NK-92 (cell line): ENCODE measurements around the gene RGL1.

Experiments used
- DNase-seq: peaks from one replicate; lab custom pipeline; 2025; ENCODE audit not compliant: unreplicated experiment; lab: John Stamatoyannopoulos, UW

The RGL1 gene

DNA sequence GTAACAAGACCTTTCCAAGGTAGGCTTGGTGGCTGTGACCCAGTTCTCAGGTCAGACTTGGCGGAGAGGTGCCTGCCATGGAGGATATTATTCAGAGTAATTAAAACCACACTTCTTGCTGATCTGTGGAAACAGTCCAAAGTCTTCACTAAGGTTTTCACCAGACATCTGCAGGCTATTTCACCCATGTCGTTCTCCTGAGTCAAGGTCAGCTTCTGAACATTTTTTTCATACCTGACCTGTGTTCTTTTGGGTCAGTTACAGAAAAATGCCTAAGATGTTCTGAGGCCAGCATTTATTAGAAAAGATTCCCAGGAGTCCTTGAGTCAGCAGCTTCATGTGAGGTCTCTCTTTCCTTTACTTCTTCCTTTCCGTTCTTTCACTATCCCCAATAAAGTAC lies 54.9 kb downstream of the RGL1 start:
- DNase-seq = no peak

DNA sequence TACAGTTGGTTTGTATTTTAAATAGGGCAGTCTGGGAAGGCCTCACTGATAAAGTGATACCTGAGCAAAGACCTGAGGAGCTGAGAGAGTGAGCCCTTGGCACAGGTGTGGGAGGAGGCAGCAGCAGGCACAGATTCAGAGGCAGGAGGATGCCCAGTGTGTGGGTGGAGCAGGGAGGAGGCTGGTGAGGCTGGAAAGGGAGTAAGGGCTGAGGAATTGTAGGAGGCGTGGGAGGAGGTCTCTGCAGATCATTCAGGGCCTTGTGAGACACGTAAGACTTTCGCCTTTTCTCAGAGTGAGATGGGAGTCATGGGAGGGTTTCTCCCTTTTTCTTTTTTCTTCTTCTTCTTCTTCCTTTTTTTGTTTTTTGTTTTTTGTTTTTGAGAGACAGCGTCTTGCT lies 58.0 kb downstream of the RGL1 start:
- DNase-seq = no peak

DNA sequence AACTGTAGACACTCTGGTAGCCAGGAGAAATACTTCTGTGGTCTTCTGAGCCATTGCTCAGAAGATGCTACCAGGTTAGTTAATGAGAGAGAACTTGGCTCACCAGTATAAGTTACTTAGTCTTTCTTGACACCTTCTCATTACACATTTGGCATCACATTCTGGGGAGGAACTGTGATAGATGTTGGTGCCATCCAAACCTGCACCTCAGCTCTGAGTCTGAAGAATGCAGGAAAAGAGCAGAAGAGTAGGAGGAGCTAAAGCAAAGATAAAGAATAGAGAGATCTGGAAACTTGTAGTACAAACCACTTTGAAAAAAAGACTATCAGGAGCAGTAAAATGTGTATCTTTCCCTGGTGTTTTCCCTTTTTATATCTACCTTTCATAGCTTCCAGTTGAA lies 58.9 kb downstream of the RGL1 start:
- DNase-seq = no peak

DNA sequence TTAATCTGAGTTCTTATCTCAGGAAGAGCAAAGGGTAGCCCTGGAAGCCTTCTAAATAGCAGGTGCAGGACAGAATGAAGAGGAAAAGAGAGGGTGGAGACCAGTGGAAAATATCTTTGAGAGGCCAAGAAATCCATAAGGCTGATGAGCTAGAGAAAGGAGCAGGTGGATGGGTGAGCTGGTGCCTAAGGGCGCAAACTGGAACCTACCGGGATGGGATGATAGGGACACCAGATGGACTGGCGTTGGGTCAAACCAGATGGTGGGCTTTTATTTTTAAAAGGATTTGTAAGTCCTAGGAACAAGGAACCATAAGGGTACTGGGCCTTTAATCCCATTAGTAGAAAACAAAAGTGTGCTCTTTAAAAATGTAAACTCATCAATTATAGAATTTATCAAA lies 59.7 kb downstream of the RGL1 start:
- DNase-seq = no peak

- no peak for DNase-seq
These were observed 64.3 kb downstream of the RGL1 start for GRCh38 chr1:183869230-183869629.

- DNase-seq = no peak
These were observed 64.7 kb downstream of the RGL1 start for GRCh38 chr1:183869664-183870063.

DNA sequence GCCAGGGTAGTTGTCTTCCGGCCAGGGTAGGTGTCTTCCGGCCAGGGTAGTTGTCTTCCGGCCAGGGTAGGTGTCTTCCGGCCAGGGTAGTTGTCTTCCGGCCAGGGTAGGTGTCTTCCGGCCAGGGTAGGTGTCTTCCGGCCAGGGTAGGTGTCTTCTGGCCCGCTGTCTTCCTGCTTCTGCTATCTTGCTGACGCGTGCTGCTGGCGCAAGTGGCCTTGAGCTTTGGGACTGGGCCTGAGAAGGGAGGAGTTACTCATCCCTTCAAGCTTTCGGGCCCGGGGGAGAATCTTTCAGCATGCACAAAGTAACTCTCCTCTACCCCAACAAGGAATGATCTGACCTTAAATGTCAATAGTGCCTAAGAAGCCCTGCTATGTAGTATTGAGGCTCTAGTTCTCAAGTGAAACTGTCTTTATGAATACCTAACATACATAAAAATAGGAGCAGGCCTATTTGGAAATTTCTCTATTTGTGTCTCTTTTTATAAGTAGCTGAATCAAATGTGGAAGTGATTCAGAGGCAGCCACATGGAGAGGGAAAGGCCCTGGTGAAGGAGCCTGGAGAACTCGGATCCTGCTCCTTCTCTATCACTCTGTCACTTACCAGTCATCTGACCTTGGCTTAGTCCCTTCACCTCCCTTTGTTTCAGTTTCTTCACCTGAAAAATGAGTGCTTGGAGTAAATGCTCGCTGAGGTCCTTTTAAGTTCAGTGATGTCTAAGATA lies 65.6 kb downstream of the RGL1 start:
- DNase-seq = no peak

- DNase-seq = no peak
These were observed 66.2 kb downstream of the RGL1 start for GRCh38 chr1:183871142-183871541.

DNA sequence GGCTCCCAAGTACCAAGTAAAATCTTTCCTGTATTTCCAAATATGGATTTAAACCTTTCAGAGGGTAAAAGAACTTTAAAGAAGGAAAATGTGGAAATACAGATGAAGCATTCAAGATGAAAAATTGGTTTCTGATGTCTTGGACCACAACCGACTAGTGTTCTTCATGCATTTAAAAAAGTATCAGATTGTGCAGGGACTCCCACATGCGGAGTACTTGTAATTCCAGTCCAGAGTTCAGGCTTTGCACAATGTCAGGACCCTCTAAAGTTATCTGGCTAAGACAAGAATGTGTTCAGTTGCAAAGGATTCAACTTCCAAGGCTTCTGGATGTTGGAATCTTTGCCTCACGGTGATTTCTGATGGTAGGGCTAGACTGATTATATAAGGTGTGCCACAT lies 66.7 kb downstream of the RGL1 start:
- no peak for DNase-seq

DNA sequence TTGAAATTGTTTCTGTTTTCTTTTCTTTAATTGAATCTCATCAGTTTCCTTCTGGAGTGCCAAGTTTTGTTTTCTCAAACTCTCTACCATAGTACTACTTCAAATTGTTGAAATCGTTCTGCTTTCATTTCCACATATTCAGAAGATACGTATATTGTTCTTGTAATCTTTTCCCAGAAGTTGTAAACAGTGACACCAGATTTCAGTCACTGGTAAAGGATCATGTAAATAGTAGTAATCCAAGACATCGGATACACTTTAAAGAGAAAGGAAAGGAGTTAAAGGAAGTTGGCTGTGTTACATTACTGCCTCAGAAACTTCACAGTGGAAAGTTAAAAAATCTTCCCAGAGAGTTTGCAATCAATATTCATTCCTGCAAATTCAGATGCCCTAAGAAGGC lies 67.5 kb downstream of the RGL1 start:
- DNase-seq = no peak

DNA sequence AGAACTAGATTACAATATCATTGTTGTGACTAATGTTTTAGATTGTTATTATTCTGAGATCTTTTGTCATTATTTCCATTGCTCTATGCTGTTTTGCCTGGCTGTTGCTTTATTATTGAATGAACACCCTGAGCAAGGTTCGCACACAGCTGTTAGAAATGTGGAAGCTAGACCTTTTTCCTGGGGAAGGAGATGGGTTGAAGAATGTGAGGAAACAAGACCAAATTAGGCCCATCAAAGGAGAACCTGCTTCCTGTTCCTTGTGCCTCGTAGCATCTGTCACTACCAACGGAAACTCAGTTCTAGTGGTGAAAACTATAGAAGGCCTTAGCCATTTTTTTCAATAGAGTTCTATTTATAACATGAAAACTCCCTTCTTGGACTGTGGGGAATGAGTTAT lies 68.7 kb downstream of the RGL1 start:
- DNase-seq = no peak

DNA sequence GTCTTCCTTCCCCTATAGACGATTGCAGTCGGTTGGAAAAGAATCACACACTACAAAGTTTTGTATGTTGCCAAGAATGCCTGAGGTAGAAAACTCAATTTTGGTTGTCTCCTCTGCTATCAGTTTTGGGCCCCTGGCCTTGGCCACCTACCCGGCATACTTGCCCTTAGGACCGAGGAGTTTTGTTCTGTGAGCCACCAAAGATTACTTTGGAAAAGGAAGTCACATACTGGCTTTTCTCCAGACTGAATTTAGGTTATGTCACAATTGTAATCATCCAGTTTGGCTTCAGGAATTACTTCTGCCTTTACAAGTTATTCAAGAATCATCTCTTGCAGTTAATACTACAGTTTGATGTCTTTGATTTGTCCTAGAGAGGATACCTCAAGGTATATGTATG lies 71.4 kb downstream of the RGL1 start:
- DNase-seq = no peak

DNA sequence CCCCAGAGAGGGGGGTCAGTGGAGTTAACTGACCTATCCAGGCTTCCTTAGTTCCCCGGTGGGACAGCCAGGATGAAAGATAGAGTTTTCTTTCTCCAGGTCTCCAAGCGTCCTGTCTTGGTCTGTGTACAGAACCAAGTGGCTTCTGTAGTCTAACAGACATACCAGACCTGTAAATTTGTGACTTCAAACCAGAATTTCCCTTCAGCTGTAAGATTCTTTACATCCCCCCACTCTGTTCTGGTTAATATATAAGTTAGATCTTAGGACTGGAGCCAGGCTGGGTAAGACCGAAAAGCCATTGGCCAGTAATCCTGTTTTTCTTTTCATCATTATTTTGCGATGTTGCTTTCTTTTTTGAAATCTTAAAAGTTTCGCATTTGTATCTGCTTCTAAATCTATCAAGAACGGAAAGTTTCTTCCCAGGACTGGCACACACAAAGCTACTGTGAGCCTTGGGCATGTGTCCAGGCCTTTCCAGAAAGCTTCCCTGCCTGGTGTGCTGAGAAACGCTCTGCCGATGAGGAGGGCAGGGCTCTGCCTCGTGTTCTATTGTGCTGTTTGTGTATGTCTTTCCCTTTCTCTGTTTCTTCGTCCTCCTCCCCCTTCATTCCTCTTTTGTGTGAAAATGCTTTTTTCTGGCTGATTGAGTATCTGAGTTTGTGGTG lies 72.3 kb downstream of the RGL1 start:
- no peak for DNase-seq

DNA sequence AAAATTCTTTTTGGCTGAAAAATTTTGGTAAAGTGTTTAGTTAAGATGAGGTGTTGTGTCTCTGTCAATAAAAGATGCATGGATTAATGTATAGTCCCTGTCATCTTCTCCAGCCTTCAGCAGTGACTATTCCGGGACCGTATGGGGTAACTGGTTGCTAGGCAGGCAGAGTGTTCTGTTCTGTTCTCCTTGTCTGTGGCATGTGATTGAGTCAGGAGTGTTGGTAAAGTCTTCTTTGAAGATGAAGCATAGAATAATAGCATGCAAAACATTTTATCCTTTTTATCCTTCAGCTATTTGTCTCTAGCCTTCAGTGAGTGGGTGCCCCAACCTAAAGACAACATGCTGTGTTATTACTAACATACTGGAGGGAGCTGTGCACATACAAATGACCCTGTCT lies 74.6 kb downstream of the RGL1 start:
- no peak for DNase-seq

- DNase-seq = no peak
These were observed 75.0 kb downstream of the RGL1 start for GRCh38 chr1:183879966-183880365.

DNA sequence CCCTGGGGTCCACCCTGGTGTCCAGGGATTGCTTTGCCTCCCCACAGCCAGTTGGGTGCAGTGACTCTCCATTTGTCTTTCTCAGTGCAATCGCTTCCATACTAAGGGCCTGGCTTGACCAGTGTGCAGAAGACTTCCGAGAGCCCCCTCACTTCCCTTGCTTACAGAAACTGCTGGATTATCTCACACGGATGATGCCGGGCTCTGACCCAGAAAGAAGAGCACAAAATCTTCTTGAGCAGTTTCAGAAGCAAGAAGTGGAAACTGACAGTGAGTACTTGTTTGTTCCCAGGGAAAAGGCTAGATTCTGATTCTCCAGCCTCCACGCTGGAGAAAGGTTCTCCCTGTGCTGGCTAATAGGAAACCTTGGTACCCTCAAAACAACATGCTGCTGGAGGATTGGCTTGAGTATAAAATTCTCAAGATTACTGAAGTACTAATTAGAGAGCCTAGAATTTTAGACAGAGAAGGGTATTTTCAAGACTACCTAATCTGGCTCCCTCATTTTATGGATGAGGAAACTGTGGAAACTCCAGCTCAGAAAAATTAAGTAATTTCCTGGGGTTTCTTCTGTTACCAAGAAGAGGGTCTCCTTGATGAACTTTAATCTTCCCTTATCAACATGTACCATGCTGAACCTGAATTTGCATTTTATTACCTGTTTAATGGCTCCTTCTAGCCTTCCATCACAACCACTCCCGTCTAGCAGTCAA lies 75.8 kb downstream of the RGL1 start:
- DNase-seq = no peak

- DNase-seq = no peak
These were observed 76.6 kb downstream of the RGL1 start for GRCh38 chr1:183881387-183882131.

- DNase-seq = no peak
These were observed 77.6 kb downstream of the RGL1 start for GRCh38 chr1:183882335-183883167.

DNA sequence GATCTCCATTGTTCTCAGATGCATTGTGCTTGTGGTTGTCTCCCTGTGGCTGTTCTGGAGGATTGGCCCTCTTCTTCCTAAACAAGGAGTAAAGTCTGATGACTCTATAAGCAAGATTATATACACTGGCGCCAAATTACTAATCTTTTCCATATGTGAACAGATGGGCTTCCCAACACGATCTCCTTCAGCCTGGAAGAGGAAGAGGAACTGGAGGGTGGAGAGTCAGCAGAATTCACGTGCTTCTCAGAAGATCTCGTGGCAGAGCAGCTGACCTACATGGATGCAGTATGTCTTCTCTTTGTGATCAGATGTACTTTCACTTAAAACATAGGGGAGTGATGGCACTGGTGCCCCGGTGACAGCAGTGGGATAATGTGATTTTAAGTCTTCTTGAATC lies 78.7 kb downstream of the RGL1 start:
- DNase-seq = no peak

- DNase-seq = no peak
These were observed 79.6 kb downstream of the RGL1 start for GRCh38 chr1:183884526-183884925.
